ENCODE measurements around the gene SKOR2.
A peak's percentile ranks its signal among the peaks of the same experiment; 100 is the strongest.

Gene SKOR2

GRCh38 chr18:47260924-47261701 is 9.7 kb upstream of the SKOR2 start:
- 0 out of 3 replicates have a peak, but pooled peaks have one; percentile 24 for ATAC-seq
- TF ChIP-seq ZFP30 (CRISPR knock-in tag; IDR thresholded peaks at IDR 0.05) (no peak), ARNTL (CRISPR knock-in tag; IDR thresholded peaks at IDR 0.05; ENCODE audit: borderline replicate concordance, low read depth) (no peak), ZFP3 (CRISPR knock-in tag; IDR thresholded peaks at IDR 0.05) (no peak), SNAI2 (CRISPR knock-in tag; IDR thresholded peaks at IDR 0.05) (no peak), ZNF70 (CRISPR knock-in tag; IDR thresholded peaks at IDR 0.05) (no peak), TOX (CRISPR knock-in tag; IDR thresholded peaks at IDR 0.05; ENCODE audit: borderline replicate concordance) (no peak), ZNF8 (CRISPR knock-in tag; IDR thresholded peaks at IDR 0.05) (no peak), BACH2 (CRISPR knock-in tag; IDR thresholded peaks at IDR 0.05; ENCODE audit: borderline replicate concordance) (no peak), RARB (CRISPR knock-in tag; IDR thresholded peaks at IDR 0.05) (no peak)

- ATAC-seq = peak; percentile 81
- TF ChIP-seq CSRNP3 (CRISPR knock-in tag; IDR thresholded peaks at IDR 0.05) = no peak
- no peak for TF ChIP-seq SNAI2 (CRISPR knock-in tag; IDR thresholded peaks at IDR 0.05)
- TF ChIP-seq TSHZ2 (CRISPR knock-in tag; IDR thresholded peaks at IDR 0.05) = no peak
- TF ChIP-seq ZNF70 (CRISPR knock-in tag; IDR thresholded peaks at IDR 0.05) = no peak
- TF ChIP-seq POU6F1 (CRISPR knock-in tag; IDR thresholded peaks at IDR 0.05; ENCODE audit: borderline replicate concordance, low read depth) = no peak
- no peak for TF ChIP-seq ZFP3 (CRISPR knock-in tag; IDR thresholded peaks at IDR 0.05)
- TF ChIP-seq TCF4 (CRISPR knock-in tag; IDR thresholded peaks at IDR 0.05; ENCODE audit: borderline replicate concordance) = no peak
- TF ChIP-seq ZNF565 (CRISPR knock-in tag; conservative IDR thresholded peaks at IDR 0.05; ENCODE audit: low read depth) = no peak
- no peak for TF ChIP-seq GLIS3 (CRISPR knock-in tag; IDR thresholded peaks at IDR 0.05)
- TF ChIP-seq PPARA (CRISPR knock-in tag; IDR thresholded peaks at IDR 0.05; ENCODE audit: borderline replicate concordance) = no peak
- TF ChIP-seq RARB (CRISPR knock-in tag; IDR thresholded peaks at IDR 0.05) = no peak
- no peak for TF ChIP-seq CREB5 (CRISPR knock-in tag; IDR thresholded peaks at IDR 0.05; ENCODE audit: low read depth)
These were observed 8.9 kb upstream of the SKOR2 start for GRCh38 chr18:47260120-47260923.

- peak; percentile 80 for ATAC-seq
- TF ChIP-seq CSDC2 (CRISPR knock-in tag; IDR thresholded peaks at IDR 0.05) (no peak), POU6F1 (CRISPR knock-in tag; IDR thresholded peaks at IDR 0.05; ENCODE audit: borderline replicate concordance, low read depth) (no peak), PATZ1 (CRISPR knock-in tag; IDR thresholded peaks at IDR 0.05; ENCODE audit: borderline replicate concordance) (no peak), TSHZ2 (CRISPR knock-in tag; IDR thresholded peaks at IDR 0.05) (no peak), ZNF565 (CRISPR knock-in tag; conservative IDR thresholded peaks at IDR 0.05; ENCODE audit: low read depth) (no peak), ZFP30 (CRISPR knock-in tag; IDR thresholded peaks at IDR 0.05) (no peak), SNAI2 (CRISPR knock-in tag; IDR thresholded peaks at IDR 0.05) (no peak), RARB (CRISPR knock-in tag; IDR thresholded peaks at IDR 0.05) (no peak), ARNTL (CRISPR knock-in tag; IDR thresholded peaks at IDR 0.05; ENCODE audit: borderline replicate concordance, low read depth) (no peak), GLIS3 (CRISPR knock-in tag; IDR thresholded peaks at IDR 0.05) (no peak), BACH2 (CRISPR knock-in tag; IDR thresholded peaks at IDR 0.05; ENCODE audit: borderline replicate concordance) (no peak)
These were observed 3.0 kb upstream of the SKOR2 start for GRCh38 chr18:47254341-47254939.

Data from SK-N-SH treated with all-trans-retinoic acid at 6 μM for 48 hours (cell line).